BLaER1 (cell line): ENCODE data around the gene ARHGDIB.

ENCODE experiments used
- H3K27ac ChIP-seq: shearing (Covaris generic); formaldehyde crosslinking; 2 replicates; pipeline ENCODE4 v1.8.1; 2022
- H3K27me3 ChIP-seq: shearing (Covaris generic); formaldehyde crosslinking; 2 replicates; pipeline ENCODE4 v1.8.1; 2022
- H3K36me3 ChIP-seq: shearing (Covaris generic); formaldehyde crosslinking; 2 replicates; pipeline ENCODE4 v1.8.1; 2022
- H3K4me1 ChIP-seq: shearing (Covaris generic); formaldehyde crosslinking; 2 replicates; pipeline ENCODE4 v1.8.1; 2022
- H3K4me2 ChIP-seq: shearing (Covaris generic); formaldehyde crosslinking; 2 replicates; pipeline ENCODE4 v1.8.1; 2022
- H3K4me3 ChIP-seq: shearing (Covaris generic); formaldehyde crosslinking; 2 replicates; pipeline ENCODE4 v1.8.1; 2022
- H3K9ac ChIP-seq: shearing (Covaris generic); formaldehyde crosslinking; 2 replicates; pipeline ENCODE4 v1.8.1; 2022
- H3K9me3 ChIP-seq: shearing (Covaris generic); formaldehyde crosslinking; 2 replicates; pipeline ENCODE4 v1.8.1; 2022
- H4K20me1 ChIP-seq: shearing (Covaris generic); formaldehyde crosslinking; 2 replicates; pipeline ENCODE4 v1.8.1; 2022
- Cebpa-rat ChIP-seq: shearing (Covaris generic); IDR thresholded peaks from 2 replicates; pipeline ENCODE4 v1.8.1; 2022

ARHGDIB gene

DNA sequence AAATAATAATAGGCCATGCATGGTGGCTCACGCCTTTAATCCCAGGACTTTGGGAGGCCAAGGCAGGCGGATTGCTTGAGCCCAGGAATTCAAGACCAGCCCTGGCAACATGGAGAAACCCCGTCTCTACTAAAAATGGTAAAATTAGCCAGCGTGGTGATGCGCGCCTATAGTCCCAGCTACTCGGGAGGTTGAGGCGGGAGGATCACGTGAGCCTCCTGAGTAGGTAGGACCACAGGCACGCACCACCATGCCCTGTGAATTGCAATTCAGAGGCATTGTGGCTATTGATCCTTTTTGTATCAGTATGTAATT is 2.3 kb downstream of the ARHGDIB start:
- Histone ChIP-seq H3K4me2 (peak overlapping the region; percentile 93), H3K27ac (peak overlapping the region; percentile 96), H3K4me3 (peak overlapping the region; percentile 83), H3K27me3 (no peaks in the 10 kb centered on the region), H3K9ac (peak overlapping the region; percentile 90), H4K20me1 (peaks cover 60% of the 10 kb centered on the region), H3K36me3 (peaks cover 21% of the 10 kb centered on the region), H3K4me1 (peaks cover 60% of the 10 kb centered on the region), H3K9me3 (no peaks in the 10 kb centered on the region)
- no peak for TF ChIP-seq Cebpa-rat

DNA sequence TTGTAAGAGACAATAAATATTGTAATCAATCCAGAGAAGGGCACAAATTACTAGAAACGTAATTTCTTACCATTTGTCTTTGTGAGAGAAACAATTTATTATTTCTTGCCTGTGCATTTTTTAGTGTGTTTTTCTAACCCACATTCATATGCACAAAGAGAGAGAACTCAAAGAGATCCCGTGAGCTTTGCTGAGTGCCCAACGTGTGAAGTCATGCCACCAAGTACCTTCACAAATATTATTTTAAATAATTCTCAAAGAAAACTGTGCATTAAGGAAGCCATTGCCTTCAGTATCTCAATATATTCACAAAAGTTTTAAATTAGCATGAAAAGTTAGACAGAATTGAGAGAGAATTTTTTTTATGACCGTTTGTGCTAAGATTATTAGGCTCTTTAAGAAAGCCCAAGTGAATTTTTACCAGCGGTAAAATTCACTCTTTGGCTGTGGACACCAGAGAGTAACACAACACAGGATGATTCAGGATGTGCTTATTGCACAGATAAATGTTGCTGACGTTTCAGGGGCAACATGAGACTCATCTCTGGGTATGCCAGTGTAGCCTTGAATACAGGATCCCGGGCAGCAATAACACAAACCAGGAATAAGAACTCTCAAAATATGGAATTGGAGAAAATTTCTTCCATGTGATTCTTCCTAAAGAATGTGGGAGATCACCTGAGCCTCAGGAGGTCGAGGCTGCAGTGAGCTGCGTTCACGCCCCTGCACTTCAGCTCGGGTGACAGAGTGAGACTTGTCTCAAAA is 2.9 kb downstream of the ARHGDIB start:
- peaks cover 65% of the 10 kb centered on the region for H4K20me1 ChIP-seq
- peak overlapping the region; percentile 93 for H3K4me2 ChIP-seq
- peaks cover 23% of the 10 kb centered on the region for H3K36me3 ChIP-seq
- H3K9me3 ChIP-seq, result no peaks in the 10 kb centered on the region
- peak overlapping the region; percentile 96 for H3K27ac ChIP-seq
- TF ChIP-seq Cebpa-rat, result no peak
- peak overlapping the region; percentile 90 for H3K9ac ChIP-seq
- no peaks in the 10 kb centered on the region for H3K27me3 ChIP-seq
- peaks cover 60% of the 10 kb centered on the region for H3K4me1 ChIP-seq
- H3K4me3 ChIP-seq, result peak overlapping the region; percentile 83

DNA sequence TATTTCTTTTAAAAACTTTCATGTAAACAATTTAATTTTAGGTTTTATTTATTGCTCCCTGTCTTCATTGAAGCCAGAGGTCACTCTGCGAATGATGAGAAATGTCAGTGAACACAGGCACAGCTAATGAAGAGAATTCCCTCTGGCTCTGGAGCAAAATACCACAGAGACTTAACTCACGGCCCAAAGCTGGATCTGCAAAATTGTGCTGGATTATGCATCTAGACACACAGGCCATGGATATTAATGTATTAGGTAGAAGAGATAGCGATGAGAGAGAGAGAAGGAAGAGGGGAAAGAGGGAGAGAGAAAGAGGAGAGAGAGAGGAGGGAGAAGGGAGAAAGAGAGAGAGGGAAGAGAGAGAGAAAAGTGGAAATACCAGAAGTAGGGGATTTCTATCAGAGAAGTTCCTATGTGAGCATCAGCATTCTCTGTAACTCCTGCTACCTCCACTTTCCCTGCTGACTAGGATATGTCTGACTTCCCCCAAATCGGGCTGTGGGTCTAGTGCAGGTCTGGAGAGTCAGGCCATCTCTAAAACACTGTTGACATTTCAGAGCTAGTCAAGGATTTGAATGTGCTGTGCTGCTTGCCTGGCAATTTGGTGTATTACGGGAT is 3.7 kb downstream of the ARHGDIB start:
- peaks cover 74% of the 10 kb centered on the region for H4K20me1 ChIP-seq
- H3K27ac ChIP-seq, result peak overlapping the region; percentile 96
- peak overlapping the region; percentile 90 for H3K9ac ChIP-seq
- H3K36me3 ChIP-seq, result peaks cover 23% of the 10 kb centered on the region
- peaks cover 60% of the 10 kb centered on the region for H3K4me1 ChIP-seq
- H3K9me3 ChIP-seq, result no peaks in the 10 kb centered on the region
- H3K27me3 ChIP-seq, result no peaks in the 10 kb centered on the region
- H3K4me3 ChIP-seq, result peak overlapping the region; percentile 83
- H3K4me2 ChIP-seq, result peak overlapping the region; percentile 93
- TF ChIP-seq Cebpa-rat, result no peak

DNA sequence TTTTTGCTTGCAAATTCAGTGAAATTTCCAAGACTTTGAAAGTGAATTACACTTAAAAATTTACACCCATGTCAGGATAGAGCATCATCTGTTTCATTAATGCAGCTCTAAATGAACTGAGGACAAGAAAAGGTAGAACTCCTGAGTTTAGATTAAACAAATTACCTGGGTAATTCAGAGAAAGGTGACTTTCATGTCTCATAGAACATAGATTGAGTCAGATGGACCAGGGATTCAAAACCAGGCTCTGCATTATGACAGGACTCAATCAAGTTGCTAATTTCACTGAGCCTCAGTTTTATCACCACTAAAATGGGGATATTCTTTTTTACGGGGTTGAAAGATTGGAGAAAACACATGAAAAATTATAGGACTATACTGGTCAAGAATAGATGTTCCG is 4.5 kb downstream of the ARHGDIB start:
- Histone ChIP-seq H3K9me3 (no peaks in the 10 kb centered on the region), H3K27me3 (no peaks in the 10 kb centered on the region), H4K20me1 (peaks cover 81% of the 10 kb centered on the region), H3K36me3 (peaks cover 23% of the 10 kb centered on the region), H3K9ac (peak overlapping the region; percentile 90), H3K4me3 (peak overlapping the region; percentile 83), H3K4me1 (peaks cover 66% of the 10 kb centered on the region), H3K4me2 (peak overlapping the region; percentile 93), H3K27ac (peak overlapping the region; percentile 96)
- TF ChIP-seq Cebpa-rat, result no peak

DNA sequence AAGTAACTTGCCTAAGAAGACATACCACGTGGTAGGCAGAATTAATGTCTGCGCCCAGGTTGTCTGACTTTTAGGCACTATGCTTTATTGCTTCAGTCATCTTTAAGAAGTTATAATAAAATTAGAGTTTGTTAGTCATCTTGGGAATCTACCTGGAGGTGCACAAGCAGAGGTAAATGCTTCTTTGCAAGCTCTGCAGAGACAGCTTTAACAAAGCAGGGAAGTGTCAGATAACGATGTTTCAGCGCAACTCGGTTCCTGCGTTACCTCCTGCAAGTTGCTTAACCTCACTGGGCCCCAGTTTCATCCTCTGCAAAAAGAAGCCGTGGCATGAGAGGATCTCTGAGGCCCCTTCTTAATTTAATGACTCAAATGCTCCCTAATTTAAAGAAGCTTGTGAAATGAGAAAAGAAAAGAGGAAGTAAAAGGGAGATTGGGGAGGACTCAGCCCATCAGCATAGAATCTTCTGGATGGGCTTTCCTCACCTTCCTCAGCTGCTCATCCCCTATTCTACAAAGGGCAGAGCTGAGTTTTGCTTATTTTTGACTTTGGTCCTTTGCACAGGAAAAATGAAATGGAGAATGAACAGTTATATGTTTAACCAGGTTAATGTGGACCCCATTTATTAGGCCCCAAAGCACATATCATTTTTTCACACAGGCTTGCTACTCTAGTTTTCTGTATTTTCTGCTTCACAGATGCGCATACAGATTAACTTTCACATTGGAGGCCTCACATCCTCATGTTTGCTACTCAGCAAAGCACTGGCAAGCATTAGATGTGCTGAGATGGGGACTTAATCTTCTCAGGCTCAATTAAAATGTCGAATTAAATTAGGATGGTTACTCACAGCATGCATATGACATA is 5.1 kb downstream of the ARHGDIB start:
- H3K36me3 ChIP-seq, result peaks cover 26% of the 10 kb centered on the region
- no peak for TF ChIP-seq Cebpa-rat
- H3K9ac ChIP-seq, result peak overlapping the region; percentile 90
- H3K27me3 ChIP-seq, result no peaks in the 10 kb centered on the region
- H3K9me3 ChIP-seq, result no peaks in the 10 kb centered on the region
- peaks cover 72% of the 10 kb centered on the region for H3K4me1 ChIP-seq
- H4K20me1 ChIP-seq, result peaks cover 88% of the 10 kb centered on the region
- H3K27ac ChIP-seq, result peak overlapping the region; percentile 96
- H3K4me3 ChIP-seq, result peak overlapping the region; percentile 83
- H3K4me2 ChIP-seq, result peak overlapping the region; percentile 93

GRCh38 chr12:14954269-14954668 is 7.1 kb downstream of the ARHGDIB start:
- Histone ChIP-seq H3K4me3 (peak overlapping the region; percentile 34; the same call in 1 of the 2 replicates), H3K36me3 (peaks cover 46% of the 10 kb centered on the region), H3K27me3 (no peaks in the 10 kb centered on the region), H3K27ac (peak overlapping the region; percentile 65), H3K9me3 (no peaks in the 10 kb centered on the region), H3K4me2 (peak overlapping the region; percentile 93), H3K4me1 (peaks cover 92% of the 10 kb centered on the region), H3K9ac (peak overlapping the region; percentile 56), H4K20me1 (peaks cover 97% of the 10 kb centered on the region)
- TF ChIP-seq Cebpa-rat, result no peak

GRCh38 chr12:14953752-14954151 is 7.6 kb downstream of the ARHGDIB start:
- Histone ChIP-seq H3K36me3 (peaks cover 49% of the 10 kb centered on the region), H3K4me2 (peak overlapping the region; percentile 93), H3K9ac (peak overlapping the region; percentile 56), H4K20me1 (peaks cover 92% of the 10 kb centered on the region), H3K27ac (peak overlapping the region; percentile 65), H3K9me3 (no peaks in the 10 kb centered on the region), H3K4me1 (peaks cover 97% of the 10 kb centered on the region), H3K27me3 (no peaks in the 10 kb centered on the region), H3K4me3 (peak overlapping the region; percentile 34; the same call in 1 of the 2 replicates)
- TF ChIP-seq Cebpa-rat, result no peak

DNA sequence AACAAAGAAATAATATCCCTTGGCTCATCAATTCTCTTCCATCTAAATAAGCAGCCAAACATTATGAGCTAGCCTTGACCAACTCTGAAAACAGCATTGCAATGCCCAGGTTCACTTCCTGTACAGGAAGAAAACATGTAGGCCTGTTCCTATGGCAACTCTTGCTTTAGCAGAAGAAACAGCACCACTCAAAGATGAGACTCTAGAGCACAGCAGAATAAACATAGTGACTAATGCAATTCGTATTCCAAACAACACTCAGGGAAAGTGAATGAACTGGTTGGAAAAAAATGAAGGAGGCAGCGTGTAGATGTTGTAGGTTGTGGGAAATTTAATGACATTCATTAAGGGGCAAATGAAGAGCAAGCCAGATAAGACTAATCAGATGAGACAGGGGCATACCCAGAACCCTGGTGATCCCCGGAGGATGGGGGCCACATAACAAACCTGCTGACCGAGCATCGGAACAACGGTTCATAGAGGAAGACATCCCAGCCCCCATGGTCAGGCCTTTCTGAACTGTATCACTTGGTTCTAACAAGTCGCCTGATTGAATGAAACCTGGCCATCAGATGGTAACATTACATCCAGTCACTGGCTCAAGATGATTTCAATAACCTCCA is 9.0 kb downstream of the ARHGDIB start:
- Histone ChIP-seq H4K20me1 (peaks cover 78% of the 10 kb centered on the region), H3K4me1 (peaks cover 99% of the 10 kb centered on the region), H3K27ac (peak overlapping the region; percentile 91; the same call in 1 of the 2 replicates), H3K27me3 (no peaks in the 10 kb centered on the region), H3K9ac (no peak overlapping the region; the same call in 1 of the 2 replicates), H3K36me3 (peaks cover 61% of the 10 kb centered on the region), H3K4me3 (peak overlapping the region; percentile 39; the same call in 1 of the 2 replicates), H3K9me3 (no peaks in the 10 kb centered on the region), H3K4me2 (peak overlapping the region; percentile 93)
- TF ChIP-seq Cebpa-rat, result no peak

DNA sequence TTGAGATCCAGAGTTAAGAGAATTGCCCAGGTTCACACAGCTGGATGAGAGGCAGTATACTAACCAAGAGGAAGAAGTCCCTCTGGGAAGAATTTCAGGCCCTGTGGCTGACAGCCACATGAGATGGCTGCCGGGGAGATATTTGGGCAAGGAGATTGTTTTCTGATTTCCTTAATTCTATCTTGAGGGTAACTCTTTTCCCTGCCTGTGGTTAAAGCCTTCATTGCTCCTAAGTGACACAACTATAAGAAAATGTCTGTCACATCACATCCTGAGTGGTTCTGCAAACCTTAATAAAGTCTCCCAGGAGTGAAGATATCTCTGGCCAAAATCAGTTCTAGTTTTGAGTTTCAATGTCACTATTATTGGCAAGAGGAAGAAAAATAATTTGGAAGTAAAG is 9.6 kb downstream of the ARHGDIB start:
- Histone ChIP-seq H3K36me3 (peaks cover 63% of the 10 kb centered on the region), H4K20me1 (peaks cover 73% of the 10 kb centered on the region), H3K9ac (no peak overlapping the region), H3K4me2 (peak overlapping the region; percentile 93), H3K9me3 (no peaks in the 10 kb centered on the region; the same call in 1 of the 2 replicates), H3K4me1 (peaks cover 99% of the 10 kb centered on the region), H3K4me3 (peak overlapping the region; percentile 39; the same call in 1 of the 2 replicates), H3K27ac (peak overlapping the region; percentile 91), H3K27me3 (no peaks in the 10 kb centered on the region)
- TF ChIP-seq Cebpa-rat, result no peak
